Measurements from ENCODE around the gene PLEKHM3. TPM values are rescaled to one million over a fixed set of nuclear protein-coding genes. Genes with fewer than 3 reads are reported as not detected.
A peak's percentile ranks its signal among the peaks of the same experiment; 100 is the strongest.

The PLEKHM3 gene, protein sequence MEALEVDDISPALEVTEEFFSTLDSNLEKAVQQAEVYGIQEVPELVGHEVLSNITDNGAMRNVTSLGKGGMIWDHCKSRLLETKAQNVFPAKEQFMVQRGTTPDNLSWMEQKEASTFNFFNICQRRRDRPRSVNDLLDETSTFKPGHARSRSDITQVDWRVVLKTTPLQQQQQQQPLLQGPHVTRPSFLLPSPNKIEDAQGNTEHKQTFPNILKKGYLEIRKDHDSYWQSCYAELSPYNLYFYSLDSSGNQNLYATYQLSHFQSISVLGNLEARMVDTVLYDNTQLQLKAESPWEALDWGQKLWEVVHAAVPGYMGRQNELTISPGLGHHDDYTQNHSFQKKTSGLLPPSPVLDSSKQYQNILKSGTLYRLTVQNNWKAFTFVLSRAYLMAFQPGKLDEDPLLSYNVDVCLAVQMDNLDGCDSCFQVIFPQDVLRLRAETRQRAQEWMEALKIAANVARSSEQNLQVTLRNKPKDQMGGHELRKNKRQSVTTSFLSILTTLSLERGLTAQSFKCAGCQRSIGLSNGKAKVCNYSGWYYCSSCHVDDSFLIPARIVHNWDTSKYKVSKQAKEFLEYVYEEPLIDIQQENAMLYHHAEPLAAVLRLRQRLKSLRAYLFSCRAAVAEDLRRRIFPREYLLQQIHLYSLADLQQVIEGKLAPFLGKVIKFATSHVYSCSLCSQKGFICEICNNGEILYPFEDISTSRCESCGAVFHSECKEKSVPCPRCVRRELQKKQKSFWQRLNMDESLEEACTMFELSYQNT
- 15.2 TPM for total RNA-seq

DNA sequence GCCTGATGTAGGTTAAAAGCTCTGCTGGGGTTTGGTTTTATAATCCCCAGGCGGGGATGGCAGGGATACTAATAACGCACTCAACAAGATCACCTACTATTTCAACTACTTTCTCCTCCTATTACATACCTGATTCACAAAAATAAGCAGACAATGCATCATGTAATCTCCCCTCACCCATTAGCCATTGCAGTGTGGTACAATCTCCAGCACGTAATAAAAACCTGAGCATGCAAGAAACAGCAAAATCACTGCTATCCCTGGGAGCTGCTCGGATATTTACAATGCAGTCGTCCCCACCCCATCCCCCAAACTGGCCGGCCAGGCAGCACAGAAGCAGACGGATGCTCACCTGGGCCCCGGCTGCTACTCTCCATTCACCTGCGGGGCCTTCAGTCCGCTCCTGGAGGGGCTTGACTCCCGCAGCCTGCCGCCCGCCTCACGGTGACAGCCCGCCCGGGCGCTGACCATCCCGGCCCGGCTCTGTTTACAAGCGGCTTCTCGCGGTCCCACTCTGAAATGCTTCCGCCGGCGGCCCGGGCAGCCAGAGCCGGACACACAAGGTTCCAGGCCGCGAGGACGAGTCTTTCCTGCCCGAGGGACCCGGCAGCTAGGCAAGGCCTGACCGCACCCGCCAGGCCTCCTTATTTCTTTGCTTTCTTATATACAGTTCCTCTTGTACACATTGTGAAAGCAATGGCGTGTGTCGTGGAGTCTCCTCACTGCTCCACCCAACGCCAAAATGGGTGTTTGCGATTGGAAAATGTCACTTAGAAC, at the start of gene PLEKHM3:
PLEKHM3 (minus strand) TSS at position 491 of the 777 bp plus-strand sequence. CDS start 23,888 bp downstream, outside the sequence.
- peak; percentile 89 for DNase-seq (ENCODE audit: low spot score)

DNA sequence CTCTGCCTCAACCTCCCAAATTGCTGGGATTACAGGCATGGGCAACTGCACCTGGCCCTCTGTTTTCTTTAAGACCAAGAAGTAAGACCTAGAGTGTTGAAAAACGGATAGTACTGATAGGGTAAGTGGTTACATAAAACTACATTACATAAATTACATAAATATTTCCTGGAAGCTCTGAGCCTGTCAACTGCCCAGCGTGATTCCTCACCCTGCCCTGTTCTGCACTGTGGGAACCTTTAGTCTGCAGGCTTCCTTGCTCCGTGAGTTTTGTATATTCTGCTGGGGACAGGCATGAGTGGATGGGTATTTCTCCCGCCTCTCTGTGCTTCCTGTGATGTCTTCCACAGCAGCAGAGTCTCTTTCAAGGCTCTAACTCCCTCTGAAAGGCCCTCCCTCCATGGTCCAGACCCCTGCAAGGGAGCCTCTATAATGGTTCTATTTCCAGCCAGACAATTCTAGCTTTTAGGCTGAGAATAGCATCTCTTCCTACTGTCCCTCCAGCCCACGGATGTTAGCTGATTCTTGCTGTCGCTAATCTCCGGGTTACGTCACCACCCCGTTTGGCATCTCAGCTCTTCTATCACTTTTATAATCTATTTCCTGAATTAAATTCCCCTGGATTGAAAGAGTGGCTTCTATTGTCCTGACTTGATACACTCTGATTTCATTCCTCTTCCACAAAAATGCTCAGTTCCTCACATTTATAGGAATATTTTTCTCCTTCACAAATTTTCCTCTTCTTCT, 49.5 kb upstream of the PLEKHM3 start:
- DNase-seq (ENCODE audit: low spot score): no peak

DNA sequence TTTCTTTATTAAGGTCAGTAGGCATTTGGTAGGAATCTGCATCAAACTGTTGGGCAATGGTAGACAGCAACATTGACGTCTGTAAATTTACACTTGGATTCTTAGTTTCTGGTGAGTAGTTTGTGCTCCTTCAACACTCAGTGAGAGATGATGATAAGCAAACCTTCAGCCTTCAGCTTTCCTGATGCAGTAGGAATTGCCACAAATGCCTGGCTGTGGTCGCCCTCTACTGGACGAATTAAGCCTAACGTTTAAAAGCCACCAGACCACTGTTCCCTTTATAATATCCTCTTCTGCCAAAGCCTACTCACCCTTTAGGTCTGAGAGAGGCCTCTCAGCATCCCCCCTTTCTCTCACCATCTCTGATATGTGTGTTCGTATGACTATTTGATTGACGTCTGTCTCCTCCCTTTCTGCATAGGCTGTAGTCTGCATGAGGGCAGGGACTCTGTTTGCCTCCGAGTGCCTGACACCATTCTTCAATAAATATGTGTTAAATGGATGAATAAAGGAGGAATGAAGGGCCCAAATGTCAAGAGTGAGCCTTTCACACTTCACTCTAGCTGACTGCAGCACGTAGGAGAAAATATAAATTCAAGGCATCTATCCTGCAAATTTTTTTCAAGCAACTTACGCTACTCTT, 47.0 kb upstream of the PLEKHM3 start:
- DNase-seq (ENCODE audit: low spot score): peak; percentile 71

DNA sequence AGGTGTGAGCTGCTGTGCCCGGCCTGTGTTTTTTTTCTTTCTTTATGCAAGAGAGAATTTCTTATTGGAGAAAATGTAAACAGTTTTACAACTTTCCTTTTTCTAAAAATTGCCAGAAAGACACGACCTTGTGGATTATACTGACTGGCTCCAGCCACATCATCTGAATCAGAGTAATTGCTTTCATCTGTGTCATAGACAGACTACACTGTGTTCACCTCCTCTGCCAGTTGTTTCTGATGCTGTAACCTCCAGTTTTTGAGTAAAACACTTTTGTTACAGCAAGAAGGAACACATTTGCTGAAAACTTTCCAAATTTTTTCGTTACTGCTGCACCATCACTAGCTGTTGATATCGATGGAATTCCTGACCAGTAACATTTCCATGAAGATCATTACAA, 43.9 kb upstream of the PLEKHM3 start:
- no peak for DNase-seq (ENCODE audit: low spot score)

DNA sequence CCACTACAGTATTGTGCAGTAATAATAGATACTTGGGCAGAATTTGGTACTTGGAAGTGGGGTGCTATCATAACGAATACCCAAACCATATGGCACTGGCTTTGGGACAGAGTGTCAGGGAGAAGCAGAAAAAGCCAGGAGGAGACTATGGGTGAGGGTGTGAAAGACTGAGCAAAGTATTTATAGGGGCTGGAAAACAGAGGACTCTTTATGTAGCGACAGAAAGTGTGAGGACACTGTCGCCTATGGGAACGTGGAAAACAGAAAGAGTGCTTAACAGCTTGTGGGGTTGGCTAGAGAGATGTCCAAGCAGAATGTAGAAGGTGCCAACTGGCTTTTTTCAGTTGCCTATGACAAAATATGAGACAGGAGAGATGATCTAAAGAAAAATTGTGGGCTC, 40.7 kb upstream of the PLEKHM3 start:
- DNase-seq (ENCODE audit: low spot score): no peak

DNA sequence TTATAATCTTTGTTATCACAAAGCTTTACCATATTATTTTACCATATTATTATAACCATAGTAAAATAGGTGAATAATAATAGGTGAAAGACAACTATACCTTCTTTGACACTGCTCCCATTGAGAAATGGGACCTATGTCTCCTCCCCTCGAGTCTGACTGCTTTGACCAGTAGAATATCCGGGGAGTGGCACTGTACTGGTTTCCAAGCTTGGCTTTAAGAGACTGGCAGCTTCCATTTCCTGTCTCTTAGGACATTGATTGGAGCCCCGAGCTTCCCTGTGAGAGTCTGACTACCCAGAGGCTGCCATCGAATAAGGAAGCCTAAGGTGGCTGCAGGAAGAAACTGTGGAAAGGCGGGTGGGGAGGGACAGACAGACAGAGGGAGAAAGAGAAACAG, 40.1 kb upstream of the PLEKHM3 start:
- no peak for DNase-seq (ENCODE audit: low spot score)

DNA sequence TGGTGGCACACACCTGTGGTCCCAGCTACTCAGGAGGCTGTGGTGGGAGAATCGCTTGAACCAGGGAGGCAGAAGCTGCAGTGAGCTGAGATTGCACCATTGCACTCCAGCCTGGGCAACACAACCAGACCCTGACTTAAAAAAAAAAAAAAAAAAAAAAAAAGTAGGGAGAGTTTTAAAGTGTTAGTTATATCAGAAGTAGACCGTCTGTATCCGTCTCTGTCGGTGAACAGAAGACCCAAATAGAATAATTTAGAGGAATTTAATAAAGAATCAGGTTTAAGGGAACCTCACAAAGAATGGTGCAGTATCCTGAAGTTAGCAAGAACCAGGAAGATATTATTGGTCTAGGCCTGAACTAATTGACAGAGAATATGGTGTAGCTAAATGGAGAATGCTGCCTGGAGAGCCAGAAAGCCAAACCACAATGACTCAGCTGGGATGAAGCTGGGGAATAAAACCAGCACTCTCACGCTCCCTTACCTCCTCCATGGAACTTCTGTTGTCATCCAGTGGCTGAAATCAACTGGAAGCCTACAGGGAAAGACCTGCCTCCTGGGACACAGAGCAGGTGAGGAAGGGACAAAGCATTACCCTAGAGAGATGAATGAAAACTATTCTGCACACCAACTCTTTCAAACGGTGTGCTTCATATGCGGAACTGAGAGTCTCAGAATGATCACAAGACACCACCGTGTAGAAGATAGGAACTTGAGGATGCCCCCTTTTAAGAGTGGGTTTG, 39.1 kb upstream of the PLEKHM3 start:
- no peak for DNase-seq (ENCODE audit: low spot score)

DNA sequence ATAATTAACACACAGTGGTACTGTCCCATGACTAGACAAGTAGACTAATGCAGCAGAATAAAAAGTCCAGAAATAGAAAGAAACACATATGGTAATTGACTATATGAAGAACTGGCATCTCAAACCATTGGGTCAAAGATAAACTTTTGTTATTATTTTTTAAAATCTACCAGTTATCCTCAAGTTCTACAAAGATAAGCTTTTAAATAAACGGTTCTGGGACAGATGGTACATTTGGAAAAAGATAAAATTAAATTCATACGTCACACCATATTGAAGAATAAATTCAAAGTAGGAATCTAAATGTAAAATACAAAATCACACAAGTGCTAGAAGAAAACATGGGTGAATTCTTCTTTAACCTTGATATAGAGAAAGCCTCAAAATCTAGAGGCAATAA, 37.6 kb upstream of the PLEKHM3 start:
- no peak for DNase-seq (ENCODE audit: low spot score)

DNA sequence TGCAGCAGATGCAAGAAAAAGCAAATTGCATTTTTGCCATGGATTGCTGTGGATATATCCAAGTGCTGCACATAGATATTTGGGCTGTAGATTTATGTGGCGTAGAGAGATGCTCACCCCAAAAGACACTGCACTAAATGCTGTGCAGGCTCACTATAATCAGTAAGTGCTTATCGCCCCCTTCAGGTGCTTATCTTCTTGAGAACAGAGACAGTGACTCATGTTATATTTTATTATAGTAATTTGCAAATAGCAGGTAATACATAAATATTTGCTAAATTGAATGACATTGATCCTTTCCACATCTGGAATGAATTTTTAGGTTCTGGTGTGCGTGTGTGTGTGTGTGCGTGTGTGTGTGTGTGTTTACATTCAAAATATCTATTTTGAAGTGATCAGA, 36.8 kb upstream of the PLEKHM3 start:
- DNase-seq (ENCODE audit: low spot score): no peak

DNA sequence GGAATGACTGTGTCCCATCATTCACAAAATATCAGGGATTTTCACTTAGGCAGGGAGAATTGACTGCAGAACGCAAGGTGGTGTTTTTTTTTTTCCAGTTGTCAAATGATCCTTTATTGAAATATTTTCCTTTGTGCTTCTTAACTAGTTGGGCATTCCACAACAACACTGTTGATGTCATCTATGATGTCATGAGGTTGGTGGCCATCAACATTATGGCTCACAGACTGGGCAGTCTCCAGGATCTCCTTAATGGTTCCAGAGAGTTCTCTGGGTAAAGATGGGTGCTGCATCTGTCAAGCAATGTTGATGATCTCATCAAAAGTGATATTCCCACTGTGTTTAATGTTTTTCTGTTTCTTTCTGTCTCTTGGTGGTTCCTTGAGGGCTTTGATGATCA, 31.8 kb upstream of the PLEKHM3 start:
- no peak for DNase-seq (ENCODE audit: low spot score)

DNA sequence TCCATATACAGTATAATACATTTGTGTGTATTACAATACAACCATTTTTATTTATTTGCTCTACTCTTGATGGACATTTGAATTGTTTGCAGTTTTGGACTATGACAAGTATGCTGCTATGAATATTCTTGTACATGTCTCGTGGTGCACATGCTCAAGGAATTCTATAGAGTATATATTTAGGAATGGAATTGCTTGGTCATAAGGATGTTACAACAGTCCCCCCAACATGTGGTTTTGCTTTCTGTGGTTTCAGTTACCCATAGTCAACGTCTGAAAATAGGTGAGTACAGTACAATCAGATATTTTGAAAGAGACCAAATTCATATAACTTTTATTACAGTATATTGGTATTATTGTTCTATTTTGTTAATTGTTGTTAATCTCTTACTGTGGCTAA, 24.1 kb upstream of the PLEKHM3 start:
- no peak for DNase-seq (ENCODE audit: low spot score)

DNA sequence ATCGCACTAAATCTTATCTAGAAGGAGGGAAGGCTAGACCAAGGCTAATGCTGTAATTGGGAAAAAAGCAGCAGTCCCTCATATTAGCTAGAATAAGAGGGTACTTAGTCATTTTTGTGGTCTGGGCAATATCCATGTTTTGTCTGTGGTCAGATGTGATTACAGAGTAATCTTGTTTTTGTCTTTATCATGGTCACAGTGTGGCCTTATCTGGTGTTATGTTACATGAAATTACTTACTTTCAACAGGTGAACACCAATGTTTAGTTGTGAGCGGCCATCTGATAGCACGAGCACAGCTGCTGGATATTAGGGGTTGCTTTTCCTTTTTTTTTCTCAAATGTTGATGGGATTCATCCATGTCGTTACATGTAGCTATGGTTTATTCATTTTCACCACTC, 23.7 kb upstream of the PLEKHM3 start:
- no peak for DNase-seq (ENCODE audit: low spot score)

DNA sequence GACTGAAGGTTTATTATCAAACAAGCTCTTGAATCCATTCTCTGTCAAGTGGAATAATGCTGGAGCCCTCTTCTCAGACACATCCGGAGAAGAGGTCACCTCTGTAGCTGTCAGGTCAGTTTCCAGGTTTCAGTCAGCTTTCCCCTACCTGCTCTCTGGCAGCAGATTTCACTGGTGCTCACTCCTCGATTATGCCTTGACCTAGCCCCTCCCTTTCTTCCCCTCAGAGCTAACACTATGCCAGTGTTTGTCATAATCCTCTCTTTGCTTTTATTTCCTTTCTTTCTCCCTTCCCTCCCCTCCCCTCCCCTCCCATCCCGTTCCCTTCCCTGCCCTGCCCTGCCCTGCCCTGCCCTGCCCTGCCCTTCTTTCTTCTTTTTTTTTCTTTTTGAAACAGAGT, 22.5 kb upstream of the PLEKHM3 start:
- no peak for DNase-seq (ENCODE audit: low spot score)

DNA sequence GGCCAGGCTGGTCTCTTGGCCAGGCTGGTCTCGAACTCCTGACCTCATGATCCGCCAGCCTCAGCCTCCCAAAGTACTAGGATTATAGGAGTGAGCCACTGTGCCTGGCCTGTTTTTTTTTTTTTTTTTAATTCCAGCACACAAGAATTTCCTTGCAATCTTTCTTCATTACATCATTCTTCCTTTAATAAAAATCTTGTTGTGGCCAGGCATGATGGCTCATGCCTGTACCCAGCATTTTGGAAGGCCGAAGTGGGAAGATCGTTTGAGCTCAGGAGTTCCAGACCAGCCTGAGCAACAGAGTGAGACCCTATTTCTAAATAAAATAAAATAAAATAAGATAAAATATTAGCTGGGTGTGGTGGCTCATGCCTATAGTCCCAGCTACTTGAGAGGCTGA, 21.4 kb upstream of the PLEKHM3 start:
- no peak for DNase-seq (ENCODE audit: low spot score)

DNA sequence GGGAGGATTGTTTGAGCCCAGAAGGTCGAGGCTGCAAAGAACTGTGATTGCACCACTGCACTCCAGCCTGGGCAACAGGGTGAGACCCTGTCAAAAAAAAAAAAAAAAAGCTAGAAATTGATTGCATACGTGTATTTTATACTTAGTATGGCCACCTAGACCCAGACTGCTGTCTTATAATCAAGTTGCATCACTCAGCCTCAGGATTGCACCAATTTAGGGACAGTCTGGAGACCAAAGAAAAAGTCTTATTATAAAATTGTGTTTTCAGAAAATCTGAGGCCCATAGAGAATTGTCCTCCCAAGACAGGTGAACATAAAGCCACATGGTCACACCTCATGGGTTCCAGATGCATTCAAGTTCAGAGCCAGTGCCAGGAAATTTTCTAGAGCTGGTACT, 17.1 kb upstream of the PLEKHM3 start:
- DNase-seq (ENCODE audit: low spot score): no peak

DNA sequence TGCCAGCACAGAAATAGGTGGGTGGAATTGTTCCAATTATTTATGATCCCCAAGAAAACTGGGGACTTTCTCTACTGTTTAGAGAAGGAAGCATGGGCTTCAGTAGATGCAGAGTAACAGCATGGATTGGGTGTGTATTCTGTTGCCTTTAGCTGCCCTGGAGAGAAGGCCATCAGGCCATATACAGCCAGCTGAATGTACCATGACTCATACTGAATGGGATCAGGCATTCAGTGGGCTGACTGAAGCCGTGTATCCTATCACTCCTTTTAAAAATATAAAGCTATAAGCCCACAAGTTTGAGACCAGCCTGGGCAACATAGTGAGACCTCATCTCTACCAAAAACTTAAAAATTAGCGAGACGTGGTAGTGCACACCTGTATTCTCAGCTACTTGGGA, 16.7 kb upstream of the PLEKHM3 start:
- DNase-seq (ENCODE audit: low spot score): no peak

DNA sequence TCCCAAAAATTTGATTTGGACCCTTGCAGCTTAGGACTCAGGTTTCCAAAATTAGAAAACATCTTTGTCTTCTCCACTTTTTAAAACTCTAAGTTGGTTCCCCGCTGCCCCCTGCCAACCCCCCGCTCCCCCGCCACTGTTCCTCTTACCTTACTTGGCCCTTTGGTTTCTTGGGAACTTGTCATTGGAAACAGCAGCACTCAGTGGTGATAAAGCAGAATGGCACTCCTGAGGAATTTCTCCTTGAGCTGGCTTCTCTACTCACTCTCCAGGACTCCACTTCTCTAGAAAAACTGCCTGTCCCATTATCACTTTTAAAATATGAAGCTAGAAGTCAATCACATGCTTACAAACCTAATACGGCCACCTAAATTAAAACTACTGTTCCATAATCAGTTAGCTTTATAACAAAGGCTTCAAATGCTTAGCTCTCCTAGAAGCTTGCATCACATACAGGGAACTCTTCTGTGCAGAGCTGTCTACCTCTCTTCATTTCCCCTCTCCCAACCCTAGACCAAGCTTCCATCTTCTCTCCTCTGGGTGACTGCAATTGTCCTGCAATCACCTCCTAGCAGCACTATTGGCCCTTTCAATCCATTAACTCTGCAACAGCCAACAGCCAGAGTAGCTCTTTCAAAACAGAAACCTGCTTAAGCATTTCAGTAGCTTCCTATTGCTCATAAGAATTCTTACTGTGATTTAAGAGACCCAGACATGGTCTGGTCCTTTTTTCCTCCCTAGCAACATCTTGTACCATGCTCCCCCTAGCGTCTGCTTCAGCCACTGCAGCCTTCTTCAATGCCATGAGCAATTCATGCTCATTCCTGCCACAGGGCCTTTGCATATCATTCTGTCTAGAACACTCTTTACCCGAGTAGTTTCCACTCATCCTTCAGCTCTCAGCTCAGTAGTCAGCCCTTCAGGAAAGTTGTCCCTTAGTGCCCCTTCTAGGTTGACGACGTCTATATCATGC, 15.2 kb upstream of the PLEKHM3 start:
- peak; percentile 61 for DNase-seq (ENCODE audit: low spot score)

DNA sequence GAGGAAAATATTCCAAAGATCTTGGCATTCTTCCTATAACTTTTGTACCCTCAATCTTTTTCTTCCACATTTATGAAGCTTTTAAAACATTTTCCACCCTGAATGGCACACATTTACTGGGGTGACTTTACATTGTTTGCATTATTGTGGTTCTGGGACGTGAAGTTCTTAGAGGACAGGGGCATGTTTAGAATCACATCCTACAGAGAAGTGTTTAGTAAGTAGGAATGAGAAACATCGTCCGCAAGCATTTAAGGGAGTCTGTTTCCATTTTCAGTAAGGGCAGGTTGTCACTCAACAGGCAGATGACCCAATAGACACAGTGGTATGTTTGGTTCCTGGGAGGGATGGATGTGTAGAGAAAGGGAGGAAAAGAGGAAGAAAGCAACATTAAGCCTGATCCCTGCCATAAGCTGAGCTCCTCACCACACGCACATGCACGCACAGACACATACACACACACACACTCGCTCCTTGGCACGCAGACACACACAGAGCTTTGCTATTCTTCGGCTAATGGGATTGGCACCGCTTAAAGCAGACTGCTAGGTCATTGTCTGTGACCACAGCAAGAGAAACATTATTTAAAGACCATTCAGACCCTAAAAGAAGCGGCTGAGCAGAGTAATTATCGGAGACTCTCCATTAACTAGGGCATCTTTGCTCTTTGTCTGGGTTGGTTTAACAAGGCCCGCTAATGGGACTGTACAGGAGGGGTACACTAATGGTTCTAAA, 14.2 kb upstream of the PLEKHM3 start:
- no peak for DNase-seq (ENCODE audit: low spot score)

Data from ureter (tissue), 1 donor.